Activated naive CD8-positive, alpha-beta T cell treated with anti-CD3 and anti-CD28 coated beads, Interleukin-2, amount 10 ng/mL, durations not matched to agents 7 days and 5 days (primary cell): Measurements from ENCODE around the gene MTMR2. TPM values are rescaled to one million over a fixed set of nuclear protein-coding genes. Genes with fewer than 3 reads are reported as not detected.

Source experiments
- ATAC-seq: fragments of 150-1000 bp; cut with Tn5 transposase; one replicate; pipeline ENCODE4 v1.10.0; 2021; ENCODE audit warnings: low read depth, moderate library complexity
- POLR2A ChIA-PET: fragments of 350-600 bp; sonication (Branson Sonifier 250); formaldehyde crosslinking; loops from one replicate; lab custom pipeline; 2021; ENCODE audit warnings: antibody characterized with exemption; lab: Charles Lee
- DNase-seq: peaks from one replicate; pipeline ENCODE4 v3.0.0; 2021
- H3K27ac Mint-ChIP-seq: one replicate; pipeline ENCODE4 v1.8.0; 2022; ENCODE audit warnings: mild to moderate bottlenecking, mixed read lengths
- H3K27me3 Mint-ChIP-seq: one replicate; pipeline ENCODE4 v1.8.0; 2022; ENCODE audit warnings: mild to moderate bottlenecking, moderate library complexity, mixed read lengths
- H3K36me3 Mint-ChIP-seq: one replicate; pipeline ENCODE4 v1.8.0; 2021; ENCODE audit warnings: mild to moderate bottlenecking, mixed read lengths
- H3K4me1 Mint-ChIP-seq: one replicate; pipeline ENCODE4 v1.8.0; 2021; ENCODE audit warnings: mixed read lengths
- H3K4me3 Mint-ChIP-seq: one replicate; pipeline ENCODE4 v1.8.0; 2022; ENCODE audit warnings: mild to moderate bottlenecking, moderate library complexity, mixed read lengths
- H3K9me3 Mint-ChIP-seq: one replicate; pipeline ENCODE4 v1.8.0; 2021; ENCODE audit warnings: mixed read lengths
- total RNA-seq, 2 experiments: library from RNA; stranded (reverse); gene quantifications; one replicate each; pipeline ENCODE4 v1.2.3, GENCODE V29; 2021

MTMR2 gene
- total RNA-seq: 10 to 100 TPM; 21.3 to 24.1 TPM

GRCh38 chr11:95923728-95924413 lies at the start of gene MTMR2:
Gene MTMR2, minus strand, starts transcription at chr11:95924107. Its CDS starts 153 bp downstream, at chr11:95923954.
- peaks cover 8% of the 10 kb centered on the region for H3K36me3 Mint-ChIP-seq
- peak; percentile 73 for DNase-seq
- peak within 1 kb of the TSS; percentile 90 for H3K27ac Mint-ChIP-seq
- H3K4me1 Mint-ChIP-seq: peaks cover 23% of the 10 kb centered on the region
- peaks cover 8% of the 10 kb centered on the region for H3K27me3 Mint-ChIP-seq
- H3K4me3 Mint-ChIP-seq: peak within 1 kb of the TSS; percentile 91
- POLR2A ChIA-PET: no interaction called here
- peak; percentile 95 for ATAC-seq
- peaks cover 2% of the 10 kb centered on the region for H3K9me3 Mint-ChIP-seq

GRCh38 chr11:95972060-95972459 lies 48.2 kb upstream of the MTMR2 start:
- no peaks in the 10 kb centered on the region for H3K4me1 Mint-ChIP-seq
- no peak overlapping the region for H3K4me3 Mint-ChIP-seq
- POLR2A ChIA-PET: no interaction called here
- H3K36me3 Mint-ChIP-seq: peaks cover 3% of the 10 kb centered on the region
- H3K27ac Mint-ChIP-seq: no peak overlapping the region
- no peak for ATAC-seq
- no peak for DNase-seq
- H3K27me3 Mint-ChIP-seq: peaks cover 6% of the 10 kb centered on the region
- H3K9me3 Mint-ChIP-seq: peaks cover 2% of the 10 kb centered on the region

DNA sequence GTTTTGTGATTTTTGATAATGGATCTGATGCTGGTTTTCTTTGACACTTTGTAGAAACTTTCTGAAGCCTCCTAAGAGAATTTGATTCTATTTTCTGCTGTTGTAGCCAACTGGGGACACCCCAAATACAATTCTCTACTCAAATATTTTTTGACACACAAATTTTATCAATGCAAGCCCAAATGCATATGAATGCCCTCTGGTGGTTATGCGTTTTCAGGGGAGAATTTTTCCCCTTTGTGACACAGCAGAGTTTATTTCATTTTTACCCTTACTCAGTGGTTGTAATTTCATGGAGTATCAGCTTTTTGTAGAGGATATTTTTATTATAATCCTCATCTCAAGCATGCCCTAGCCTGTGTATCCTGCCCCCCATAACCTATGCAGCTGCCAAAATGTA lies 44.7 kb upstream of the MTMR2 start:
- Mint-ChIP-seq H3K4me1 (no peaks in the 10 kb centered on the region), H3K36me3 (peaks cover 1% of the 10 kb centered on the region), H3K9me3 (no peaks in the 10 kb centered on the region), H3K27me3 (peaks cover 6% of the 10 kb centered on the region), H3K27ac (no peak overlapping the region), H3K4me3 (no peak overlapping the region)
- no peak for ATAC-seq
- DNase-seq: no peak
- POLR2A ChIA-PET: no interaction called here

DNA sequence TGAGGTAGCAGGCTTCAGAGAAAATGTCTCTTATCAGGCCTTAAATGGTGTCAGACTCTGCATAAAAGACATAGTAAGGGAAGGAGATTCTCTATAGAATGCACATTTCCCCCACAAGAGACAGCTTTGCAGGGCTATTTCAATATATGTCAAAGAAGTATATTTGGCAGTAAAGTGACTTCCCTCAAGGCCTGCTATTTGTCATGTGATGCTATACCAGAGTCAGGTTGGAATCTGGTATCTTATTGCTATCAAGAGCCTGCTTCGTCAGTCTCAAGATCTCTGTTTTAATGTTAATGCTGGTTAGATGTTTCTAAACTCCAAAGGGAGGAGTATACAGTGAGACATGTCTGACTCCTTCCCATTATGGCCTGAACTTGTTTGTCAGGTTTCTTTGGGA lies 40.4 kb upstream of the MTMR2 start:
- Mint-ChIP-seq H3K27me3 (peaks cover 3% of the 10 kb centered on the region), H3K27ac (no peak overlapping the region), H3K4me1 (no peaks in the 10 kb centered on the region), H3K36me3 (no peaks in the 10 kb centered on the region), H3K4me3 (no peak overlapping the region), H3K9me3 (no peaks in the 10 kb centered on the region)
- ATAC-seq: no peak
- POLR2A ChIA-PET: no interaction called here
- no peak for DNase-seq

DNA sequence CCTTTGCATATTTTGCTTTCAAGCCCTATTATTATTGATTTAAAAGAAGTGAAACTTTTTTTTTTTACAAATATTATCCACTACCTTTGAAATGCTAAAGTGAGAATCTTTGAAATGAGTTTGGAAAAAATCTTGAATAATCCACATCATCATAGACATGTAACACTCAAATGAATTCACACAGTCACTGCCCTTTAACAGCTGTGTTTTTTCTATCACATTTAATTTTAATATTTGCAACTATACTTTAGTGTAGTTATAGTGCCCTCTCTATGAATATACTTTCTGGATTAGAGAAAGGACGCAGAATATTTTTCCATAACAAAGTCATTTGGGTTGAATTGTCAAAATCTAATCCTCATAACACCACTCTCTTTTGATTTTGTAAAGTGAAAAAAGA lies 37.9 kb upstream of the MTMR2 start:
- Mint-ChIP-seq H3K27me3 (no peaks in the 10 kb centered on the region), H3K4me1 (no peaks in the 10 kb centered on the region), H3K9me3 (no peaks in the 10 kb centered on the region), H3K4me3 (no peak overlapping the region), H3K27ac (no peak overlapping the region), H3K36me3 (no peaks in the 10 kb centered on the region)
- ATAC-seq (no peak), DNase-seq (no peak)
- POLR2A ChIA-PET: no interaction called here

DNA sequence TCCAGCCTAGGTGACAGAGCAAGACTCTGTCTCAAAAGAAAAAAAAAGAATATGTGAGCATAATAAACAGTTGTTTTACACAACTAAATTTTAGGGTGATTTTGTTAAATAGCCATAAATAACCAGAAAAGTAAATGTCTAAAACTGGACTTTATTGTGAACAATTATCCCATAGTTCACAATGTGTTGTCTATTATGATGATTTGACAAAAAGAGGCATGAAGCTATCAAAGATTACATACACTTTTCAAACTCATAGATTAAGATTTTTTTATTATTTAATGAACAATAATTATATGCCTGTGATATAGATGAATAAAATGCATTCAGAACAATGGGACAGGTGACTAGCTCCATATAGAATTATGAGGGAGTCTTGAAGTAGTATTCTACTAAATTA lies 27.0 kb upstream of the MTMR2 start:
- POLR2A ChIA-PET: no interaction called here
- H3K36me3 Mint-ChIP-seq: peaks cover 11% of the 10 kb centered on the region
- H3K4me3 Mint-ChIP-seq: no peak overlapping the region
- no peak for DNase-seq
- peaks cover 19% of the 10 kb centered on the region for H3K9me3 Mint-ChIP-seq
- ATAC-seq: no peak
- no peaks in the 10 kb centered on the region for H3K27me3 Mint-ChIP-seq
- no peak overlapping the region for H3K27ac Mint-ChIP-seq
- no peaks in the 10 kb centered on the region for H3K4me1 Mint-ChIP-seq

GRCh38 chr11:95948637-95949036 lies 24.7 kb upstream of the MTMR2 start:
- POLR2A ChIA-PET: no interaction called here

DNA sequence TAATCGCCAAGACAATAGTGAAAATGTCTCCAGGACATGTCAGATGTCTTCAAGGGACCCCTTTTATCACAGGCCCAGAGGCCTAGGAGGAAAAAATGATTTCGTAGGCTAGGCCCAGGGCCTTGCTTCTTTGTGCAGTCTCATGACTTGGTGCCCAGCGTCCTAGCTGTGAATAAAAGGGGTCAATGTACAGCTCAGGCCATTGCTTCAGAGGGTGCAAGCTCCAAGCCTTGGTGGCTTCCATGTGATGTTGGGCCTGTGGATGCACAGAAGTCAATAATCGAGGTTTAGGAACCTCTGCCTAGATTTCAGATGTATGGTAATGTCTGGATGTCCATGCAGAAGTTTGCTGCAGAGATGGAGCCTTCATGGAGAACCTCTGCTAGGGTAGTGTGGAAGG lies 20.7 kb upstream of the MTMR2 start:
- DNase-seq (no peak), ATAC-seq (no peak)
- H3K9me3 Mint-ChIP-seq: peaks cover 23% of the 10 kb centered on the region
- no peaks in the 10 kb centered on the region for H3K4me1 Mint-ChIP-seq
- H3K4me3 Mint-ChIP-seq: no peak overlapping the region
- POLR2A ChIA-PET: no interaction called here
- H3K27ac Mint-ChIP-seq: no peak overlapping the region
- H3K27me3 Mint-ChIP-seq: no peaks in the 10 kb centered on the region
- H3K36me3 Mint-ChIP-seq: peaks cover 14% of the 10 kb centered on the region

More at GRCh38 chr11:95948637-95949036, 24.7 kb upstream of the MTMR2 start:
- Mint-ChIP-seq H3K27ac (no peak overlapping the region), H3K4me1 (no peaks in the 10 kb centered on the region), H3K36me3 (peaks cover 18% of the 10 kb centered on the region), H3K9me3 (peaks cover 24% of the 10 kb centered on the region), H3K27me3 (no peaks in the 10 kb centered on the region), H3K4me3 (no peak overlapping the region)
- DNase-seq: no peak
- ATAC-seq: no peak

- POLR2A ChIA-PET: no interaction called here
- Mint-ChIP-seq H3K4me1 (no peaks in the 10 kb centered on the region), H3K27ac (no peak overlapping the region), H3K36me3 (peaks cover 14% of the 10 kb centered on the region), H3K9me3 (peaks cover 16% of the 10 kb centered on the region), H3K27me3 (no peaks in the 10 kb centered on the region), H3K4me3 (no peak overlapping the region)
- DNase-seq: no peak
- ATAC-seq: no peak
Observed at GRCh38 chr11:95943546-95943945, 19.6 kb upstream of the MTMR2 start.

DNA sequence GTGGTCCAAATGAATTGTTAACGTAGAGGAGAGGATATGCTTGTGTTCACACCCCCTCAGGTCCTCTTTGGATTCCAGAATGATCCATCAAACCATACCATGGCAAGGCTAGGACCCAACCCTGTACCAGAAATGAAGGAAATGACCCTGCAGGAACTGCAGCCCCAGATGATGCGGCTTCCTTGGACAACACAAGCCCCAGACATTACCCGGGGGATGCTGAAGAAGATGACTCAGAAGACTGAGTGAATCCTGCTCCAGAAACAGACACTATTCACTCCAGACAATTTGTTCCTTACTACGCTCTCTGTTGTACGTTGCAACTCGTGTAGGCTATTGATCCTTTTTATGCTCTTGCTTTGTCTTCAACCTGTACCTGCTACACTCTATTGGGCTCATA lies 15.2 kb upstream of the MTMR2 start:
- Mint-ChIP-seq H3K27me3 (no peaks in the 10 kb centered on the region), H3K4me3 (no peak overlapping the region), H3K9me3 (peaks cover 4% of the 10 kb centered on the region), H3K4me1 (no peaks in the 10 kb centered on the region), H3K36me3 (peaks cover 2% of the 10 kb centered on the region), H3K27ac (no peak overlapping the region)
- ATAC-seq (no peak), DNase-seq (no peak)
- POLR2A ChIA-PET: no interaction called here

GRCh38 chr11:95937358-95937757 lies 13.5 kb upstream of the MTMR2 start:
- H3K9me3 Mint-ChIP-seq: no peaks in the 10 kb centered on the region
- no peak overlapping the region for H3K27ac Mint-ChIP-seq
- H3K27me3 Mint-ChIP-seq: no peaks in the 10 kb centered on the region
- no peak for DNase-seq
- POLR2A ChIA-PET: no interaction called here
- no peak for ATAC-seq
- no peak overlapping the region for H3K4me3 Mint-ChIP-seq
- H3K4me1 Mint-ChIP-seq: no peaks in the 10 kb centered on the region
- no peaks in the 10 kb centered on the region for H3K36me3 Mint-ChIP-seq

DNA sequence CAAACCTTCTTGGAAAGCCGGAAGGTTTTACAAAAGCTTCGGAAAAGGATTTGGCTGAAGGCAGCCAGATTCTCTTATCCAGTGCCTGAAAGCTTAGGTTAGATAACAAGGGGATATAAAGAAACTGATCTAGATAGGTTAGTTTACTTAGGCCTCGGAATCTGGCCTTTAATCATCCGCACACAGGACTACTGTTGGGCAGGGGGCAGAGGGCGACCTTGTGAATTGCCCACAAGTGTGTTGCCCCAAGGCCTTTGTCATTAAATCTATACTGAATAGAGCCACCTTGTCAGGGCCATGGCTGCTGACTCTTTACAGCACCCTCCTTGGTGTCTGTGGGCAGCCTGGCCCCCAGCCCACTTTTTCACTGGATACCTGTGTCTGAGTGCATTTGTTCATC lies 9.7 kb upstream of the MTMR2 start:
- H3K9me3 Mint-ChIP-seq: peaks cover 5% of the 10 kb centered on the region
- POLR2A ChIA-PET: no interaction called here
- H3K27ac Mint-ChIP-seq: no peak overlapping the region
- H3K27me3 Mint-ChIP-seq: peaks cover 1% of the 10 kb centered on the region
- no peak overlapping the region for H3K4me3 Mint-ChIP-seq
- ATAC-seq: no peak
- no peak for DNase-seq
- H3K36me3 Mint-ChIP-seq: peaks cover 7% of the 10 kb centered on the region
- H3K4me1 Mint-ChIP-seq: no peaks in the 10 kb centered on the region

DNA sequence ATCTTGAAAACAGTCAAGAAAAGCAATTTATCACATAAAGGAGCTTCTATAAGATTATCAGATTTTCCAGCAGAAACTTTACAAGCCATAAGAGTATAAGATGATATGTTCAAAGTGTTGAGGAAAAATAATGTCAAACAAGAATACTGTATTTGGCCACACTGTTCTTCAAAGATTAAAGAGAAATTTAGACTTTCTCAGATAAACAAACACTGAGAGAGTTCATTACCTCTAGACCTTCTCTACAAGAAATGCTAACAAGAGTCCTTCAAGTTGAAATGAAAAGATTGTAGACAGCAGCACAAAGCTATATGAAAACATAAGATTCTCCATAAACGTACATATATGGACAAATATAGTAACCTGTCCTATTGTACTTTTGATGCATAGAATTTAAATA lies 8.0 kb upstream of the MTMR2 start:
- Mint-ChIP-seq H3K4me1 (no peaks in the 10 kb centered on the region), H3K9me3 (peaks cover 7% of the 10 kb centered on the region), H3K36me3 (peaks cover 9% of the 10 kb centered on the region), H3K27me3 (peaks cover 3% of the 10 kb centered on the region), H3K27ac (no peak overlapping the region), H3K4me3 (no peak overlapping the region)
- DNase-seq (no peak), ATAC-seq (no peak)
- POLR2A ChIA-PET: no interaction called here

- no peak for DNase-seq
- H3K27ac Mint-ChIP-seq: no peak overlapping the region
- peaks cover 7% of the 10 kb centered on the region for H3K9me3 Mint-ChIP-seq
- ATAC-seq: no peak
- H3K4me1 Mint-ChIP-seq: peaks cover 1% of the 10 kb centered on the region
- no peak overlapping the region for H3K4me3 Mint-ChIP-seq
- POLR2A ChIA-PET: no interaction called here
- H3K27me3 Mint-ChIP-seq: peaks cover 8% of the 10 kb centered on the region
- H3K36me3 Mint-ChIP-seq: peaks cover 9% of the 10 kb centered on the region
Observed at GRCh38 chr11:95930948-95931347, 7.0 kb upstream of the MTMR2 start.
